ENCODE data around the gene KRT74.

KRT74 gene

DNA sequence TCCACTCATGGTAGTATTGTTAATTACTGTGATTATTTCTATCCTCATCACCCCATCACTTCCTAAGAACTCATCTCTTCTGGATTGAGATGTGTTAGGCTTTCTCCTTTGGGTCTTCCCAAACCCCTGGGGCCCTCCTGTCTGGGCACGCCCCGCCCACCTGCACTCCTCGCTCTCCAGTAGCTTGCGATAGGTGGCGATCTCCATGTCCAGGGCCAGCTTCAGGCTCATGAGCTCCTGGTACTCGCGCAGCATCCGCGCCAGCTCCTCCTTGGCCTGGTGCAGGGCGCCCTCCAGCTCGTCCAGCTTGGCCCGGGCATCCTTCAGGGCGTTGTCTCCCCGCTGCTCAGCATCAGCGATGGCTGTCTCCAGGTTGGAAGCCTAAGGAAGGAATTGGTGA is 27.5 kb downstream of the KRT74 start:
- Histone ChIP-seq H3K27ac (ENCODE audit: low read length) (no peak overlapping the region), H3K36me3 (ENCODE audit: control insufficient read depth in 1 of 2, insufficient read depth in 2 of 2, low read length in 2 of 2) (no peaks in the 10 kb centered on the region), H3K27me3 (ENCODE audit: low read depth, low read length) (no peaks in the 10 kb centered on the region), H3K4me1 (ENCODE audit: control insufficient read depth in 1 of 2, insufficient read depth in 2 of 2, low read length in 2 of 2) (no peaks in the 10 kb centered on the region), H3K9me3 (ENCODE audit: control insufficient read depth in 1 of 2, low read length in 2 of 2) (no peaks in the 10 kb centered on the region), H3K4me3 (ENCODE audit: low read depth in 1 of 2, low read length in 2 of 2) (no peak overlapping the region)

DNA sequence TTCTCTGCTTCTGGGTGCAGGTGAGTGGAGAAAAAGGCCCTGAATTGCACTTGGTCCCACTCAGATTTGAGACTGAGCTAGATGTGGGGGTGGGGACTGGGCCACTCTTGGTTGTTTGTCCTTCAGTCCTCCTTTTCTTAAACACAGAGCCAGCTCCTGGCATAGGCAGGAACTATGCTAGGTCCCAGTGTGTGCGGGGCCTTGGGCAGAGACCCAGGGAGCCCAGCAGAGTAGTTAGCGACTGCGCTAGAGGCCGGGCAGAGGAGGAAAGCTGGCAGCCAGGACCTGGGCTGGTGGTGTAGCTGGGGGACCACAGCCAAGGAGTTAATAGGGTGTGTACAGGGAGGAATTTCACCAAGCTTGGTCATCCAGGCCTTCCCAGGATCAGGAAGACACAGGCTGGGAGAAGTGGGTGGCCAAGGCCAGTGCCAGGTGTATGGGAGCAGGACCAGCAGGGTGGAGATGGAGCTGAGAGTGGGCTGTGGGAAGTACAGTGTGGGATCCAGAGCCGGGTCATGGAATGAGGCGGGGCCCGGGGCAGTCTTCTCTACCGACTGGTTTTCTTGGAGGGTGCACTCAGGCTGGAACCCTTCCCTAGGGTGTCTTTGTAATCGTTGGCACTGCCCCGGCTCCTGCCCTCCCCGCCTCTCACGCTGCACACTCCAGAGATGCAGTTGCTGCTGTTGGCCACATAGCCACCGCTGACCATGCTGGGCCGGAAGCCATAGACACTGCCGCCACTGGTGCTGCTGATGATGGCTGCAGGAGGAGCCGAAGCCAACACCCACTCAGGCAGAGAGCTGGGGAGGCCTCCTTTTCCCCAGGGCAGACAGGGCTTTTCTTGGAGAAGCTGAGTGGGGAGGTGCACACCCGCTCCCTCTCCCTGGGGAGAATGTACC is 29.4 kb downstream of the KRT74 start:
- H3K27ac ChIP-seq (ENCODE audit: low read length) = no peak overlapping the region
- no peaks in the 10 kb centered on the region for H3K4me1 ChIP-seq (ENCODE audit: control insufficient read depth in 1 of 2, insufficient read depth in 2 of 2, low read length in 2 of 2)
- no peaks in the 10 kb centered on the region for H3K27me3 ChIP-seq (ENCODE audit: low read depth, low read length)
- H3K36me3 ChIP-seq (ENCODE audit: control insufficient read depth in 1 of 2, insufficient read depth in 2 of 2, low read length in 2 of 2) = no peaks in the 10 kb centered on the region
- no peak overlapping the region for H3K4me3 ChIP-seq (ENCODE audit: low read depth in 1 of 2, low read length in 2 of 2)
- H3K9me3 ChIP-seq (ENCODE audit: control insufficient read depth in 1 of 2, low read length in 2 of 2) = no peaks in the 10 kb centered on the region

DNA sequence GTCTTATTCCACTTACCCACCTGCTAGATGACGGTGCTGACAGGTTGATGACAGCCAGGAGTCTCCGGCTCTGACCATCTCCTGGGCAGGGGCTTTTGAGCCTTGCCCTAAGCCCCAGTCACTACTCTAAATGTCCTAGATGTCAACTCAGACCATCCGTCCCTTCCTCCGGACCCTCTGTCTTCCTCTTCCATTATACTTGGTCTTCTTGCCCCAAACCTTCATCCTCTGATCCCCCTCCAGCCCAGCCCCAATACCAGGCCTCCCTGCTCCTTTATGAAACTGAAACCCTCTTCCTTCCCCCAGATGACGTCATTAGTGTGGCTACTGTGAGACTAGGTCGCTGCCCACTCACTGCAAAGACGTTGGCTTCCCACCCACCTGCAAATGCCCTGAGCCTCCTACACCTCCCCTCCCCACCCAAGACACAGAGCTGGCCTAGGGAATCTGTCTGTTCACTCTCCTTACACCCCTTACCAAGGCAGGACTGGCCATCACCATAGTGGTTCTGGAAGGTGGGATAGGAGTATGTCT is 30.8 kb downstream of the KRT74 start:
- Histone ChIP-seq H3K27ac (ENCODE audit: low read length) (no peak overlapping the region), H3K9me3 (ENCODE audit: control insufficient read depth in 1 of 2, low read length in 2 of 2) (no peaks in the 10 kb centered on the region), H3K4me3 (ENCODE audit: low read depth in 1 of 2, low read length in 2 of 2) (no peak overlapping the region), H3K27me3 (ENCODE audit: low read depth, low read length) (no peaks in the 10 kb centered on the region), H3K4me1 (ENCODE audit: control insufficient read depth in 1 of 2, insufficient read depth in 2 of 2, low read length in 2 of 2) (peaks cover 0 to 4% of the 10 kb centered on the region in 2 donors), H3K36me3 (ENCODE audit: control insufficient read depth in 1 of 2, insufficient read depth in 2 of 2, low read length in 2 of 2) (no peaks in the 10 kb centered on the region)

DNA sequence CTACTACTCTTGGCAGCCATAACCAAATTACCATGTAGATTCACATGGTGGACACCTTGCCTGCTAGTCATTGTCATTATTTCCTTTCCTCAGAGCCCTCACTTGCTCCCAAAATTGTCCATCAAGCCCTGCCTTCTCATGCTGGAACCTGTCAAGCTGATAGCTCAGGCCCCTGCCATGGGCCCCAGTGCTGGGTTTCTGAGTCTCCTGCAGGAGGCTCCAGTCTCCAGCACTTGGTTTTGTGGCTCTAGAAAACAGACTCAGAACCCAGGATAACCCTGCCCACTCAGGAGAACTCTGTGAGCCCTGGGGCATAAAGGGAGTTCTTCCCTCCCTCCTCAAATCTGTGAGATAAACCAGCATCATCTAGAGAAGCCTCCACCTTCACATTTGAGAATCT is 31.5 kb downstream of the KRT74 start:
- H3K9me3 ChIP-seq (ENCODE audit: control insufficient read depth in 1 of 2, low read length in 2 of 2) = no peaks in the 10 kb centered on the region
- H3K36me3 ChIP-seq (ENCODE audit: control insufficient read depth in 1 of 2, insufficient read depth in 2 of 2, low read length in 2 of 2) = no peaks in the 10 kb centered on the region
- H3K4me3 ChIP-seq (ENCODE audit: low read depth in 1 of 2, low read length in 2 of 2) = no peak overlapping the region
- no peak overlapping the region for H3K27ac ChIP-seq (ENCODE audit: low read length)
- H3K27me3 ChIP-seq (ENCODE audit: low read depth, low read length) = no peaks in the 10 kb centered on the region
- H3K4me1 ChIP-seq (ENCODE audit: control insufficient read depth in 1 of 2, insufficient read depth in 2 of 2, low read length in 2 of 2) = peaks cover 0 to 4% of the 10 kb centered on the region in 2 donors

DNA sequence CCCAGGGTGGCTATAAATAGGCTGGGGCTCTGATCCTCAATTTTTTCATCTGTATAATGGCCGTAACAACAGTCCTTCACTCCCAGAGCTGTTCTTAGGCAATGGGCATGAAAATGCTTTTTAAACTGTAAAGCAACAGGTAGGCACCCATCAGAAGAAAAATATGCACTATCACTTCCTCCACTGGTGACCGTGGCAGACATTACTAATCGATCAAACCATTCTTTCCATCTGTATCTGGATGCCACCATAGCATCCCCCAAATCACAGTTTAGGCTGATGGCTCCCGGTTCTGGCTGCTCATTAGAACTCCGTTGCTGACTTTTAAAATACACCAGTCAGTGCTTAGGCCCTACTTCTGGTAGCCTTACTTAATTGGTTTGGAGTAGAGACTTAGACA is 31.9 kb downstream of the KRT74 start:
- Histone ChIP-seq H3K4me1 (ENCODE audit: control insufficient read depth in 1 of 2, insufficient read depth in 2 of 2, low read length in 2 of 2) (peaks cover 0 to 4% of the 10 kb centered on the region in 2 donors), H3K9me3 (ENCODE audit: control insufficient read depth in 1 of 2, low read length in 2 of 2) (no peaks in the 10 kb centered on the region), H3K27me3 (ENCODE audit: low read depth, low read length) (no peaks in the 10 kb centered on the region), H3K27ac (ENCODE audit: low read length) (no peak overlapping the region), H3K36me3 (ENCODE audit: control insufficient read depth in 1 of 2, insufficient read depth in 2 of 2, low read length in 2 of 2) (no peaks in the 10 kb centered on the region), H3K4me3 (ENCODE audit: low read depth in 1 of 2, low read length in 2 of 2) (no peak overlapping the region)

DNA sequence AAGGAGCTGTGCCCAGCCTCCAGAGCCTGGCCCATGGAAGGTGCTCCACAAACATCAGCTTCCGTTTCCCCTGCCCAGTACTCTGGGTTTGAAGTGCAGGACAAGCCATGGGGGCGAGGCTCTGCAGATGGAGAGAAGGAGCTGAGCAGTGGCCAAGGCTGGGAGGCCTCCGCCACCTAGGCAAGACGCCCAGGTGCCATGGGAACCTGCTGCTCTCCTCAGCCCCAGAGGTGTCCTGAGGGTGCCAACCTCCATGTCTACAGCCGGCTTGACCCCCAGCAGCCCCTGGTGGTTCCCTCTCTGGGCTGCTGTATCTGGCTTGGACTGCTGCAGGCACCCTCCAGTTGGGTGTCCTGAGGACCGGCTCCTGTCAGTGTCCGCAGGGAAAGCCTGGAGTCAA is 33.1 kb downstream of the KRT74 start:
- H3K27ac ChIP-seq (ENCODE audit: low read length) = no peak overlapping the region

DNA sequence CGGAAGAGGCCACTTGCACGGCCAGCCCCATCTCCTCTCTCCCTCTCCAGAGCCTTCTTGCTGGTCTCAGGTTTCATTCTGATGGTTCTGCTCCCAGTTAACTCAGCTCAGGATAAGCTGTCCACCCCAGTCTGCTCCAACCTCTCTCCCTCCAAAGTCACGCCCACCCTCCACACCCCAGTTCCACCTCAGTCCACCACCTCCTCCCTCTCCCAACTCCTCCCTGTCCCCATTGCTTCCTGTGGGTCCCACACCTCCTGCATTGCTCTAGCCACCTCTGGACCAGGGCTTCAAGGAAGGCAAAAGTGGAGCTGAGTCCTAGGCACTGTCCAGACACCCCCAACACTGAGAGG is 33.8 kb downstream of the KRT74 start:
- Histone ChIP-seq H3K4me1 (ENCODE audit: control insufficient read depth in 1 of 2, insufficient read depth in 2 of 2, low read length in 2 of 2) (peaks cover 0 to 4% of the 10 kb centered on the region in 2 donors), H3K9me3 (ENCODE audit: control insufficient read depth in 1 of 2, low read length in 2 of 2) (no peaks in the 10 kb centered on the region), H3K4me3 (ENCODE audit: low read depth in 1 of 2, low read length in 2 of 2) (no peak overlapping the region), H3K27me3 (ENCODE audit: low read depth, low read length) (no peaks in the 10 kb centered on the region), H3K27ac (ENCODE audit: low read length) (no peak overlapping the region), H3K36me3 (ENCODE audit: control insufficient read depth in 1 of 2, insufficient read depth in 2 of 2, low read length in 2 of 2) (no peaks in the 10 kb centered on the region)

More for the DNA sequence above, 33.1 kb downstream of the KRT74 start:
- H3K9me3 ChIP-seq (ENCODE audit: control insufficient read depth in 1 of 2, low read length in 2 of 2) = no peaks in the 10 kb centered on the region
- H3K4me3 ChIP-seq (ENCODE audit: low read depth in 1 of 2, low read length in 2 of 2) = no peak overlapping the region
- H3K36me3 ChIP-seq (ENCODE audit: control insufficient read depth in 1 of 2, insufficient read depth in 2 of 2, low read length in 2 of 2) = no peaks in the 10 kb centered on the region
- H3K27me3 ChIP-seq (ENCODE audit: low read depth, low read length) = no peaks in the 10 kb centered on the region
- peaks cover 0 to 4% of the 10 kb centered on the region in 2 donors for H3K4me1 ChIP-seq (ENCODE audit: control insufficient read depth in 1 of 2, insufficient read depth in 2 of 2, low read length in 2 of 2)

DNA sequence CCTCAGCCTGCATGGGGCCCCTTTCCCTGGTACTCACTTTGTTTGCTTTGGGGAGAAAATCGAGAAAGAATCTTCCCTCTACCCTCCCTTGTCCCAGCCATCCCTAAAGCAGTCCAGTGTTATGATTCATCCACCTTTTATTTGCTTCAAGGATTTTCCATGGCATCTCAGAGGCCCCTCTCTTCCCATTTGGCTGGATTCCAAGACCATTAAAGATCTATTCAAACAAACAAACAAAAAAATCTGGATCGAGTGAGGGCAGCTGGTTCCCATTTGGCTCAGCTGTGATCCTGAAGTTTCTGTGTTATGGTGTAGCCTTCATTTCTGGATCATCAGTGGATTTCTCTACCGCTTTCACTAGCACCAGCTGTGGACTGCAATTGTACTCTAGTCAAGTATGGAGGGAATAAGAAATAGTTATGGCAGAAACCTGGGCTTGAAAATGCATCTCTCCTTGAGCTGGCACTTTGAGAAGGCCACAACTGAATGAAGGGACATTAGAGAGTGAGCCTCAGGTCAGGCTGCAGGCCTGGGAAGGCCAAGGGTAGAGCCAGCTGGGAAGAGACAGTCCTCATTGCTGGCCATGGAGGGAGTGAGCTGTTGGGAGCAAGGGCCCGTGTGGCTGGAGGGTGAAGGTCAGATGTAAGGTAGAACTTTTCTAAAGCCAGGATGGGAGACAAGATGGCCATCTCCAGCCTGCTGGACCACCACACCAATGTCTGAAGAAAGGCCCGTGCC is 34.4 kb downstream of the KRT74 start:
- no peak overlapping the region for H3K4me3 ChIP-seq (ENCODE audit: low read depth in 1 of 2, low read length in 2 of 2)
- no peak overlapping the region for H3K27ac ChIP-seq (ENCODE audit: low read length)
- no peaks in the 10 kb centered on the region for H3K9me3 ChIP-seq (ENCODE audit: control insufficient read depth in 1 of 2, low read length in 2 of 2)

DNA sequence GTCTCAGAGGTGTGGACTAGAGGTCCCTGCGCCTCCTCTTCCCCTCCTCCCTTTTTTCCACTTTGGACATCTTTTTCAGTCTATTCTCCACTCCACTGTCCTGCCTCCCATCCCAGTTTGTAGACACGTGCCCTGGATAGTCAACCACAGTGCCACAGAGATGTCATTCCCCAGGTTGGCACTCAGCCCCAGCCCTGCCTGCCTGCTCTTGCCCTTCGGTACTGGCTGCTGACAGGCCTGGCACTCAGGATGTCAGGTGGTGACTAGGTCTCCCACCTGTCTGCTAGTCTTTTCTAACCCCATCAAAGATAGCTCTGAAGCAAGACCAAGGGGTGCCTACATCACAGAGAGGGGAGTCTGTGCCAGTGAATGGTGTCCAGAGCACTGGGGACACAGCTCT is 36.5 kb downstream of the KRT74 start:
- H3K4me1 ChIP-seq (ENCODE audit: control insufficient read depth in 1 of 2, insufficient read depth in 2 of 2, low read length in 2 of 2) = peaks cover 0 to 4% of the 10 kb centered on the region in 2 donors
- H3K9me3 ChIP-seq (ENCODE audit: control insufficient read depth in 1 of 2, low read length in 2 of 2) = no peaks in the 10 kb centered on the region
- no peaks in the 10 kb centered on the region for H3K36me3 ChIP-seq (ENCODE audit: control insufficient read depth in 1 of 2, insufficient read depth in 2 of 2, low read length in 2 of 2)
- no peak overlapping the region for H3K27ac ChIP-seq (ENCODE audit: low read length)
- H3K27me3 ChIP-seq (ENCODE audit: low read depth, low read length) = no peaks in the 10 kb centered on the region
- H3K4me3 ChIP-seq (ENCODE audit: low read depth in 1 of 2, low read length in 2 of 2) = no peak overlapping the region

More for the DNA sequence above, 34.4 kb downstream of the KRT74 start:
- no peaks in the 10 kb centered on the region for H3K27me3 ChIP-seq (ENCODE audit: low read depth, low read length)
- H3K36me3 ChIP-seq (ENCODE audit: control insufficient read depth in 1 of 2, insufficient read depth in 2 of 2, low read length in 2 of 2) = no peaks in the 10 kb centered on the region
- H3K4me1 ChIP-seq (ENCODE audit: control insufficient read depth in 1 of 2, insufficient read depth in 2 of 2, low read length in 2 of 2) = peaks cover 0 to 4% of the 10 kb centered on the region in 2 donors

DNA sequence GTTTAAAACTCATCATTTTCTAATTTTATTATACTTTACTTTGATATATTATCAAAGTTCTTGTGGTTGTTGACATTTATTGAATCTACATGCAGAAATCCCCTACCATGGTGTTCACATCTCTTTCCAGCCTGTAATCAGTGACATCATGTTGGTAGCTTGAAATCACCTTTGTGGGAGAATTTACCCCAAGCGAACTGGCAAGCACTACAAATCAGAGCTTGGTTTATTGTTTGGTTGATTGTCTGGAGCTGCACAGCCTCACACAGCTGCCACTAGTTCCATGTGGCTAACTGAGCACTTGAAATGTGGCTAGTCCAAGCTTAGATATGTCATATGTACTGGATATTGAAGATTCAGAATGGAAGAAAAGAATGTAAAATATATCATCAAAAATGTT is 38.1 kb downstream of the KRT74 start:
- H3K9me3 ChIP-seq (ENCODE audit: control insufficient read depth in 1 of 2, low read length in 2 of 2) = no peaks in the 10 kb centered on the region
- no peak overlapping the region for H3K27ac ChIP-seq (ENCODE audit: low read length)
- peaks cover 0 to 4% of the 10 kb centered on the region in 2 donors for H3K4me1 ChIP-seq (ENCODE audit: control insufficient read depth in 1 of 2, insufficient read depth in 2 of 2, low read length in 2 of 2)
- no peak overlapping the region for H3K4me3 ChIP-seq (ENCODE audit: low read depth in 1 of 2, low read length in 2 of 2)
- no peaks in the 10 kb centered on the region for H3K36me3 ChIP-seq (ENCODE audit: control insufficient read depth in 1 of 2, insufficient read depth in 2 of 2, low read length in 2 of 2)
- H3K27me3 ChIP-seq (ENCODE audit: low read depth, low read length) = no peaks in the 10 kb centered on the region

DNA sequence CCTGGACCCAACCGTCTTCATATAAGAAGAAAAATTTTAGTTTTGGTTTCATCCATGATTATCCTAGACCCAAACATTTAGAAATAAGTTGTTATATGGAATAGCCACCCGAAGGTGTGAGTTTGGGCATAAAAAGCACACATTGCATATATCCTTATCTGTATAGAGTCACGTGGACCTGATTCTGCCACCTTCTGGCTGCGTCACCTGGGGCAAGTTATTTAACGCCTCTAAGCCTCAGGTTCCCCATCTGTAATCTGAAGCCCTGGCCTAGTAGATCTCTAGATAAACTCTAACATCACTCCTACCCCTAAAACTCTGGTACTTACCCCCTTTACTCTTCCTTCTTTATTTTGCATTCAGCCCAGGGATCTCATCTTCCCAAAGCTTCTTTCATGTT is 39.2 kb downstream of the KRT74 start:
- H3K4me1 ChIP-seq (ENCODE audit: control insufficient read depth in 1 of 2, insufficient read depth in 2 of 2, low read length in 2 of 2) = peaks cover 0 to 4% of the 10 kb centered on the region in 2 donors
- H3K36me3 ChIP-seq (ENCODE audit: control insufficient read depth in 1 of 2, insufficient read depth in 2 of 2, low read length in 2 of 2) = no peaks in the 10 kb centered on the region
- H3K9me3 ChIP-seq (ENCODE audit: control insufficient read depth in 1 of 2, low read length in 2 of 2) = no peaks in the 10 kb centered on the region
- H3K27ac ChIP-seq (ENCODE audit: low read length) = no peak overlapping the region
- H3K4me3 ChIP-seq (ENCODE audit: low read depth in 1 of 2, low read length in 2 of 2) = no peak overlapping the region
- no peaks in the 10 kb centered on the region for H3K27me3 ChIP-seq (ENCODE audit: low read depth, low read length)
